CD4-positive, alpha-beta T cell treated with Interleukin-17A for 1 hour (primary cell): ENCODE results near the gene C1QTNF1.

Experiments
- DNase-seq: peaks from one replicate; pipeline ENCODE4 v3.0.0-alpha.2; 2020

The C1QTNF1 gene

DNA sequence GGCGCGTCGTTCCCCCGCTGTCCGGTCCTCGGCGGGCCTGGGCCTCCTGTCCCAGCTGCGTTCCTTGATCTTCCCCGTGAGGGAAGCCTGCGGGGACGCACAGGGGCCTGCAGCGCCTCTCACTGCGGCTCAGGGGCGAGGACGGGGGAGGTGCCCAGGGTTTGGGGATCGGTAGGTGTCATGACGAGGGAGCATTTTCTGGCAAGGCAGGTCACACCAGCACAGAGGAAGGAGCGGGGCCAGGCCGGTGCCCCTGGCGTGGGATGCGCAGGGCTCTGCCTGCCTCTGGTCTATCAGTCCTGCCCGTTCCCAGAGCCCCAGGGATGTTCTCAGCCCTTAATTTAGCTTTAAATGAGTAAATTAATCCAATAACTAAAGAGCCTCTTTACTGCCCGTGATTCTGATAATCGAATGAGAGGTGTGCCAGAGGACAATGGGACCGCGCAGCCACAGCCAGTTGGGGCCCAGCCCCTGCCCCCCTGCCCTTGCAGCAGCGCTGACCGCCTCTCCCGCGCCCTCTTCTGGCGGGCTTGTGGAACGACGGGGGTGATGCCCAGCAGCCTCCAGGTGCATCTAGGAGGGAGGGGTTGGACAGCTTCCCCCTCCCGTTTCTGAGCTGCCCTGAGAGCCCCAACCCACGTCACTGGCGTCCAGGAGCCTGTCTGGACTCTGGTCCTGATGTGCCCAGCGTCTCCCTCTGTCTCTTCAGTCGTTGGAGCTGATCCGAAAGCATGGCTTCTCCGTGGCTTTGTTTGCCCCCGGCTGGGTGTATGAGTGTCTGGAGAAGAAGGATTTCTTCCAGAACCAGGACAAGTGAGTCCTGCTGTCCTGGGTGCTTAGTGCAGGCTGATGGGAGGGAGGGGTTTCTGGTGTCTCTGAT lies 58.6 kb downstream of the C1QTNF1 start:
- DNase-seq, result peak; percentile 55

DNA sequence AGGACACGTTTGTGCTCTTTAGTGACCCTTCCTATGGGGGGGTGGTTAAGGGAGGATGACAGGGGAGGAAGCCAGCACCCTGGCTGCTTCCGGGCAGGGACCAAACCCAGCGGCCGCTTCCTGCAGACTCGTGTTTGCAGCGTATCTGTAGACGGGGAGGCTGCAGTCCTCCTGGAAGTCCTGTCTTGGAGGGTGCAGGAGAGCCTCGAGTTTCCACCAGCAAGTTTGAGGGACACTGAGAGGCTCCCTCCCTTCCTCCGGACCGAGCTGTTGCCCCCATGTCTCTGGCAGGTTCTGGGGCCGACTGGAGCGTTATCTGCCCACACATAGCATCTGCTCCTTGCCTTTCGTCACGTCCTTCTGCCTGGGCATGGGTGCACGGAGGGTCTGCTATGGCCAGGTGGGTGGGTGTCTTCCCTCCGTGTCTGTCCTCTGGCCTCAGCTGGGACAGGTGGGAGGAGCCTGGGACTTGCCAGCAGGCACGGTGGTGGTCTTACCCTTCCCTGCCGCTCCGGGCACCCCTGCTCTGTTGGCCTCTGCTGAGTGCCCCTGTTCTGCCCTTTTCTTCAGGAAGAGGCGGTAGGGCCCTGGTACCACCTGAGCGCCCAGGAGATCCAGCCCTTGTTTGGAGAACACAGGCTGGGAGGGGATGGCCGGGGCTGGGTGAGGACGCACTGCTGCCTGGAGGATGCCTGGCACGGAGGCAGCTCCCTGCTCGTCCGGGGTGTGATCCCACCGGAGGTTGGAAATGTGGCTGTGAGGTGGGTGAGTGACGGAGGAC lies 59.4 kb downstream of the C1QTNF1 start:
- DNase-seq, result no peak

DNA sequence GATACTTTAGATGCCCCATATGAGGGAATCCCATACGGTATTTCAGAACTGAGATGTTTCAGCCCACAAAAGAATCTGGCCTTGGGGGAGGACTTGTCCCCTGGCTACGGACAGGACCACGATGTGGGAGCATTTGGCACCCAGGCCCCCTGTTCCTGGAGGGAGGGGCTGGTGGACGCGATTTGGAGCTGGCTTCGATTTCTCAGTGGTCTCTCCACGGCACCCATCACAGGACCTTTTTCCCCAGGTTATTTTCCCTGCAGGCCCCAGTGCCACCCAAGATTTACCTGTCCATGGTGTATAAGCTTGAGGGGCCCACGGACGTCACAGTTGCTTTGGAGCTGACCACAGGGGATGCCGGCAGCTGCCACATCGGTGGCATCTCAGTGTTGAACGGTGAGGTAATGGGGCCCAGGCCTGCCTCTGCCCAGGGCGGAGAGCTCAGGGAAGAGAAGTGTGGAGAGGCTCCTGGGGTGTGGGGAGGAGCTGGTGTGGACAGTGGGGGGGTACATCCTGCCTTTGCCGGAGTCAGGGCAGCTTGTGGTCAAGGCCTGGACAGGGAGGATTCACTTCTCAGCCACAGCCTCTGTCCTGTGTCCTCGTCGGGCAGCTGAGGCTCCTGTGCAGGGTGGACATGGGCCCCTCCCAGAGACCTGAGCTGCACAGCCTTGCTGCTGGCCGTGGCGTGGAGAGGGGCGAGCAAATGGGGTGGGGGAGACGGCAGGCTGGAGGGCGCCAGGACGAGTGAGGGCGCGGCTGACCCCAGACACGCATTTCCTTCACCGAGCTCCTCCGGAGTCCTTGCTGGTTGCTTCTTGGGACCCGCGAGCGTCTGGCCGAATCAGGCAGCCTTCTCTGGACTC lies 60.6 kb downstream of the C1QTNF1 start:
- no peak for DNase-seq

DNA sequence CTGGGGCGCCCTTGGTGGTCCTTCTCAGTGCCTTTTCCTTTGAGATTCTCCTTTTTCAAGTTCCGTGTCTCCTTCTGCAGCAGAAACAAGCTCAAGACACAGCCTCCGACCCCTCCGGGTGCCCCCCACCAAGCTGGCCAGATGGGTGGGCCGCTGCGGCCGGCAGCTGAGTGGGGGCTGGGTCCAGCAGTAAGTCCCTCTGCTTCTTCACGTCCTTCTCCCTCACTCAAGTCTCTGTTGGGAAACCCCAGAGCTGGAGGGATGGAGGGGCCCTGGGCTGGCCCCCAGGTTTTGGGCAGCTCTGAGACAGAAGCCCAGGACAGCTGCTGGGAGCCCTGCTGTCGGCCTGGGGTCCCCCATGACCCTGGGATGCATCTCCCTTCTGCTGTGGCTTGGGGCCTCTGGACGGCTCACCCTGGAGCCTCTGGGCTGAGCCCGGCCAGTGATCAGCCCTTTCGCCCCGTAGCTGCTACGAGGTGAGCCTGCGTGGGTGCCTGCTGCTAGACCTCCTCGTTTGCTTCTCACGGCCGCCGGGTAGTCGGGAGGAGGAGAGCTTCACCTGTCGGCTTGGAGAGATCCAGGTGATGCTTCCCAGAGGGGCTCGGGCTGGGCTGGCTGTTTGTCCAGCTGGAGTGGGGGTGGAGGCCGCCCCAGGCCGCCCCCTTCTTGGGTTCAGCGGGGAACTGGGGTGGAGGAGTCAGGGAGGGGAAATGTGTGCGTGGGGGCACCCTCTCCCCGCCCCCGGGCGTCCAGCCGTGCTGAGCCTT lies 61.4 kb downstream of the C1QTNF1 start:
- DNase-seq, result no peak

DNA sequence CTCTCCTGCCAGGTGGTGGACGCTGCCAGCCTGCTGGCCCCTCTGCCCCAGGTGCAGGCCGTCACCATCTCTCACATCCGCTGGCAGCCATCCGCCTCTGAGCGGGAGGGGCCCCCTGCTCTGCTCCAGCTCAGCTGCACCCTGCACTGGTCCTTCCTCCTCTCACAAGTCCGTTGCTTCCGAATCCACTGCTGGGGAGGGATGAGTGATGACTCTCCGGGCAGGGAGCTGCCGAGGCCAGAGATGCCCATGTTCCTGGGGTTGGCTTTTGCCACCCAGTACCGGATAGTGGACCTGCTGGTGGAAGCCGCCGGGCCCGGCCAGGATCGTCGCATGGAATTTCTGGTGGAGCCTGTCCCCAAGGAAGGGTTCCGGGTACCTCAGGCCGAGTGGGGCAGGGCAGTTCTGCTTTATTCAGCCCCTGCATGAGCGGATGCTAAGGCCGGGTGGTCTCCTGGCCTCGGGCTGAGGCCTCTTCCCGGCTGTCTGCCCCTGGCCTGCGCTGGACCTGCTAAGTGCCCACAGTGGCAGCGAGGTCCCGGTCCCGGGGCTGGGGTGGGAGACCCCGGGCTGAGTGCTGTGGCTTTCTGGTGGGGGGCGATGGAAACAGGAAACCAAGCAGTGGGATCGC lies 62.1 kb downstream of the C1QTNF1 start:
- no peak for DNase-seq

DNA sequence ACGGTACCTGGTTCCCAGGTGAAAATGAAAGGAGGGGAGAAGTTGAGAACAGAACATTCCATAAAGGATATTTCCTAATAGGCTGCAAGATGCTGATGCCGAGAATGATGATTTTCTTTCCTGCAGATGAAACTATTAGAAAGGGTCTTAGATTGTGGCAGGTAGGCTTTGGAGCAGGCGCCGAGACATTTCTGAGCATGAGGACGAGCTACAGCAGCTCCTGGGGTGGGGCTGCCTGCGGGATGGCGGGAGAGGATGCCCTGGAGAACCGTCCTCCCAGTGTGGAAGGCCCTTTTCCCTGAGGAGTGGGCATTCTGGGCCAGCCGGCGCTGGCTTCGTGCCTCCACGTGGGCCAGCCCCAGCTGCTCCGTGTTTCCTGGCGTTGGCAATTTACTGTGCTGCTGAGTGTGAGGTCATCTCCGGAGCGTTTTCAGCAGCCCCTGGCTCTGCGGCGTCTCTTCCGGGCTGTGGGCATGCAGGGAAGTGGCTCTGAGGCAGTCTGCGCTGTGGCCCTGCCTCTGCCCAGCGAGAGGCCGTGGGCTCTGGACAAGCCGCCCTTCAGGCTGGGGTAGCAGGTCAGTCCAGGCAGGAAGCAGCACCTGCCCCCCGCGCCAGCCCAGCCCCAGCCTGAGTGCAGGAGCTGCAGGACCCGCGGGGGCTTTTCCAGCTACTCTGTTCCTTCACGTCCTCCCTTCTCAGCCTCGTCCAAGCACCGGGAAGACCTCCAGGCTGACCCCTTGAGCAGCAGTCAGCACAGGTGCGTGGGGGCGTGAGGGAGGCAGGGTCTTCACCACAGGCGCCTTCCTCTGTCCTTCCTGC lies 62.8 kb downstream of the C1QTNF1 start:
- DNase-seq, result no peak

DNA sequence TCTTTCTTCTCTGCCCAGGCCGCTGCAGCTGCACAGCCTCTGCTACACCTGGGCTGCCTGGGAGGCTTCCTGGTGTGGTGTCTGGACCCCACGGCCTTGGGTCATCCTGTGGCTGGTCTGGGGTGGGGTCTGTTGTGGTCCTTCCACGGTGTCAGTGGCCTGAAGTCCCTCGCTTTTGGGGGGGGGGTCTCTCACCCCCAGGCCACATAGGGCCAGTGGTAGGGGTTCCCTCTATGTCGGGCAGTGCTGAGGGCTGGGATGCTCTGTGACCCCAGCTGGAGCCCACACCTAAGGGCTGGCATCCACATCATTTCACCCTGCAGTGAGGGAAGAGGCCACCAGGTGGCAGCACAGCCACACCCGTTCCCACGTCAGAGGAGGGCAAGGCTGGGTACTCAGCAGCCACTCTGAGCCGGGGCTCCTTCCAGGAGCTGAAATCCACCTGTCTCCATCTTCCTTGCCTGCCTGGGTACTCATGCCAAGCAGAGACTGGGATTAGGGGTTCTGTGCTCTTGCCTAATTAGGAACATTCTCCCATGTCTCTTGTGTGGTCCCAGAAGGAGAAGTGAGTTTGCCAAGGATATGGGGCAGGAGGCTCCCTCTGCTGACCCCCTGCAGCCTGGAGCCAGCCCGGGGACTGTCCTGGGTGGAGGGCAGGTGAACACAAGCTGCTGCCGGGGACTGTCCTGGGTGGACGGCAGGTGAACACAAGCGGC lies 63.6 kb downstream of the C1QTNF1 start:
- DNase-seq, result peak; percentile 75

DNA sequence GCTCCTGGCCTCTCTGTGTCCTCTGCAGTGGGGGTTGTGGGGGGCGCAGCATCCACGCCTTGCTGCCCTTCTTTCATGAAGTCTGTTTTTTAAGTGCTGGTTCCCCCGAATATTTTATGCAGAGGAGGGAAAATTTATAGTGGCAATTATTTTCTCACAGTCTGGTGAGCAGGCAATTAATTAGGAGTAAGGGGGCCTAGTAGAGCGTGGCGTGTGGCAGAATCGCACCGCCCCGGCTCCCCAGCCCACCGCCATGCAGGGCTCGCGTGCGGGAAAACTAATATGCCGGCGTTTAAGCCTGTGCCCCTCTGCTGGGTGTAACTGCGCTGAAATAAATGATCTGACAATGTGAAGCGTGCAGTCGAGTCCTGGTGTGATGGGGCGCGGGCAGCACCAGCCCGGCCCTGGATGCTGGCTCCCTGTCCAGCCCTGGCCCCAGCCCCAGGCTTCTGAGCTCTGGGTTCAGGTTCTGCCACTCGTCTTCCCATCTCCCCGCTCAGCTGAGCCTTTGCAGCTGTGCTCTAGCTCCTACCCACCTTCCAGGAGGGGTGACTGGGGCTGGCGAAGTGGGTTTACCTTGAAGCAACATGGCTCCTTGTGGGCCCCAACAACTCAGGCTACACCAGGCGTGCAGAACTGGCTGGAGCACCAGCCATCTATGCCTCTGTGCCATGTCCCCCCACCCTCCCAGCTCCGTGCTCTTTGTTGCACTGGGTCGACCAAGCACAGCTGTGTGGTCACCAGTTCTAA lies 64.5 kb downstream of the C1QTNF1 start:
- no peak for DNase-seq

DNA sequence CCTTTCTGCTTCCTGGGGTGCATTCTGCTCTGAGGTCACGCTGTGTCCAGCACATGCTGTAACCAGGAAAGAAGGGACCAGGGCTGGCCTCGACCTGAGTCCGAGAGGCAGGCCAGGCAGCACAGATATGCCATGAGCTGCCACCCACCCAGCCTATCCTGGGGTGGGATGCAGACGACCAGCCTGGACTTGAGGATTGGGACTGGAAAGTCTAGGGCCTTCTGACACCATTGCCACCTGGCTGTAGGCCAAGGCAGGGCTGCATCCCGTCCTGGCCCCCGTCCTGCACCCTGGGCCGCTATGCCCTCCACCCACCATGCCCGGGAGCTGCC lies 65.0 kb downstream of the C1QTNF1 start:
- DNase-seq, result no peak

DNA sequence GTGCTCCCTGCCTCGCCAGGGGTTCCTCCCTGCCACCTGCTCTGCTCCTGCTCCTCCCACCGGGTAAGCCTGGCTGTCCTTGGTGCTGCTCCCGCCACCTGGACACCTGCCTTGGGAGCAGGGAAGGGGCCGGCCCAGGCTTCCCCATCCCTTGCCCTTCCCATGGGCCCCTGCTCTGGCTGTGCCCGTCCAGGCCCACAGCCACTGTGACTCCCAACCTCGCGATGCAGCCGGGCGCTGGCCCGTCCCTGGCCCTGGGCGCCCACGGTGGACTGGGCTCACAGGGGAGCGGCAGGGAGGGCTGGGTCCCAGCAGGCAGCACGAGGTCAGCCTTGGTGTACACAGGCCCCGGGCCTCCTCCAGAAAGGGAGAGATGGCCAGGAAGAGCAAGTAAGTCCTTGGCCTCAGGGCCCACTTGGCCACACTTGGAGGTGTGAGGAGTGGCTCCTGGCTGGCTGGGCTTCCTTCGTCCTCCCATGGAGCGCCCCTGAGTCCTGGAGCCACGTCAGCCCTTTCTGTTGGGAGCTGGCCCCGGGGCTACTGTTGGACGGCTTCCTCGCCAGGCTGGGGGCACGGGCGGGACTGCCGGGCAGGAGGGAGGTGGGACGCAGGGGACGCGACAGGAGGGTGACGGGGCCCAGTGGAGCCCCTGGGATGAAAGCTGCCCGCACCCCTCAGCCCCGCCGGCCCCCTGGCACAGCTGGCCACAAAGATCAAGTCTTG lies 65.9 kb downstream of the C1QTNF1 start:
- no peak for DNase-seq

DNA sequence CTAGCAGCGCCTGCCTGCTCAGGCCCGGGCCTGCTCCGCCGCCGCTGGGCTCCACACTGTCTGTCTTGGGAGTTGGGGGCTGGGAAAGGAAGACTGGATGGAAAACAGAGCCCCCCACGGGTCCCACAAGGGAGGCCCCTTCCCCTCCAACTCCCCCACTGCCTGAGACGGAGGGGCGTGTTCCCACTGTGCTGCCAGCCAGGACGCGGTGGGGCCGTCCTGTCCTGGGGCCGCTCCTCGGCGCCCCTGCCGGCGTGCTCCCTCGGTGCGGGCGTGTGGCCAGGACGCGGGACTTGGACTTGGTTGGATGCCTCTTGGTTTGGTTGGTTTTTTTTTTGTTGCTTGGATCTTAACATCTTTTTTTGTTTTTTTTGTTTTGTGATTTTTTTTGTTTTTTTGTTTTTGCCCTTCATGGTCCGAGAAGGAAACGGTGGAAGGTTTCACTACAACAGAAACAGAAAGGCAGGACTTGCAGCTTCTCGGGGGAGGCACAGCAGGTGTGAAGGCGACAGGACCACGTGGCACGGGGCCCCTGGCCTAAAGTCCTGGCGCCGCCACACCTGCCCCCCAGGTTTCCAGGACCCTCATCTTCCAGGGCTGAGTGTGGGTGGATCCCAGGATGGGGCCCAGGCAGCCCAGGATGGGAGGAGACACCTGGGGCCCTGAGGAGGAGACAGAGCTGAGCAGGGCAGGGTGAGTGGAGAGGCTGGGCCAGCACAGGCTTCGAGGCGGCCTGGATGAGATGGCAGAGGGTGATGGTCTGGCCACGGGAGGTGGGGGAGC lies 66.7 kb downstream of the C1QTNF1 start:
- no peak for DNase-seq

DNA sequence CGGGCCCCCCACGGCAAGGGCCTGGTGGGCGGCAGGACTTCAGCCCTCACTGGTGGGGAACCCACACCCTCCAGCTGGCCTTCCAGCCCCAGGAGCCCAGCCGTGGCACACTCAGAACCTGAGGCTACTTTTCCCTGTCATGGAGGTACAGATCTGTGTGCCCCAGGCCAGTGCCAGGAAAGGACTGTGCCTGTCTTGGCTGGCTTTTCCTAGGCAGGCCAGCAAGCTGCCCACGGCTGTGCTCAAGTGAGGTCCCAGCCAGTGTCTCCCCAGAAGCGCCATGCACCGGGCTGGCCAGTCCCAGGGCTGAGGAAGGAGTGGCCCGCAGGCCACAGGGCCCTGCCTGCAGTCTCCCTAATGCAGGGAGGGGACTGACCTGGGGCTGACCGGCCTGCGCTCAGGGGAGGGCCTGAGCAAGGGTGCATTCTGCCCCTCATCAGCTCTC lies 67.3 kb downstream of the C1QTNF1 start:
- no peak for DNase-seq

DNA sequence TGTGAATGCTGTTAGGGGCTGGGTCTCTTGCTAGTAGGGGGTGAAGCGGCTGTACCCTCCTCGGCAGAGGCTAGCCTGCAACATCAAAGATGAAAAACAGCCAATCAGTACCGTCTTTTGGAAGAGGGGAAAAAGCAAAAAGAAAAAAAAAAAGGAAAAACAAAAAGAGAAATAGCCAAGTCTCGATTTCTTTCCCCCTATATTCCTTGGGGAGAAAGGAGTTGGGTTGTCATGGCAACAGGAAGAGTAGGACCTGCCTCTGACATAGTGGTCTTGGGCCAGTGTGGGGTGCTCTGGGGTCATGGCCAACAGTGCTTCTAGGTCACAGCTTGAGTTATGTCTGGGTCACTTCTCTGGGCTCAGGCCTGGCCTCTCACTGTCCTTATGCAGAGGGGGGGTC lies 68.6 kb downstream of the C1QTNF1 start:
- DNase-seq, result no peak

DNA sequence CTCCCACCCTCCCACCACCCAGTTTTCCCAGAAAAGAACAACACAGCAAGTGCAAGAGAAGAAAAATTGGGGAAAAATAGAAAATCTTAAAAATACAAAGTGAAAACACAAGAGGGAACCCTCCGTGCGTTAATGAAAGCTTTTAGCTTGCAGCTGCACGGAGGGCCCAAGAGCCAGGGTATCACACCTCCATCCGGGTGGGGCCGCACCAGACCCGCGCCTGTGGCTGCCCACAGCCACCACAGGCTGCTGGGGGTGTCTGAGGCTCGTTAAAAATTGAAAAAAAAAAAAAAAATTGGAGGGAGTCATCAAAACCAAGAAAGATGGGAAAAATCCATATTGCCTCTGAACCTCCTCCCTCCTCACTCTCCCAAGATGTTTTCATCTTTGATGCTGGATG lies 69.3 kb downstream of the C1QTNF1 start:
- no peak for DNase-seq

DNA sequence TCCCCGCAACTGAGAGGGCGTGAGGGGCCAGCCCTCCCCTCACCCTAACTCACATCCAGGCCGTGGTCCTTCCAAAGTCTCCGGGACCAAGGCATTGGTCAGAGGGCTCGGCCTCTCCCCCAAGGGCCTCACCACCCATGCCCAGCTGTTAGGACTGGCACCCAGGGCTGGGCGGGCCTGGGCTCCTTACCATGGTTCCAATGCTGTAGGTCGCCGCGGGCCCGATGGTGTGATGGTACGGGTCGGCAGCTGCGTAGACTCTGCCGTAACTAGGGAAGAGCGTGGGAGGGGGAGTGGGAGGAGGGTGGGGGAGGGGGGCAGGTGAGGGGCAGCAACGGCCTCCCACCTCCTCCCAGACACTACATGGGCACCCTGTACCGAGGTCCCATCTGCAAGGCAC lies 70.3 kb downstream of the C1QTNF1 start:
- DNase-seq, result no peak

DNA sequence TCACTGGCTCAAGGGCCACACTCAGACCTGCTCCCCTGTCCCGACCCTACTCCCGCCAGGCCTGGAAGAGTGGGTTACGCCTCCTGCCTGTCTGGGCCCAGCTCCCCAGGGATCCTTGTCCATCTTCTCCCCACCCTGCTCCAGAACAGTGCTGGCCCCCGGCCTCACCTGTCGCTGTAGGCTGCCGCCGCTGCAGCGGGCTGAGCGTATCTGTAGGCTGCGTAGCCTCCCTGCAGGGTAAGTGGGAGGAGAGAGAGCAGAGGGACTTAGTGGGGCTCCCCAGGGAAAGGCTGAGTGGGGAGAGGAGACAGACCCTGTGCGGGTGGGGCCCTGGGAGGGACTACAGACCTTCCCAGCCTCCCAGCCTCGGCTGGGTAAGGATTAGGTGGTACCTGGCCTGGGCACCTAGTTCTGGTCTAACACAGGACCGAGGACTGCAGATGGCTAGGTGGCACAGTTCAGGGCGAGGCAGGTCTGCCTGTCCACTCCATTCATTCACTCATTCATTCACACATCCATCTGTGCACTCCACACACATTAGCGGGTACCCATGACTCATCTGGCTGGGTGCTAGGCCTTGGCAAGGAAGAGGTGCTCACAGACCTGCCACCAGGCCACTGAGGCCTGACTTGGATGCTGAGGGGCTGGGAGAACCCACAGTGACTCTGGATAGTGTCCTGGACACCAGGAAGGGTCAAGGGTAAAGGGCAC lies 71.5 kb downstream of the C1QTNF1 start:
- no peak for DNase-seq

DNA sequence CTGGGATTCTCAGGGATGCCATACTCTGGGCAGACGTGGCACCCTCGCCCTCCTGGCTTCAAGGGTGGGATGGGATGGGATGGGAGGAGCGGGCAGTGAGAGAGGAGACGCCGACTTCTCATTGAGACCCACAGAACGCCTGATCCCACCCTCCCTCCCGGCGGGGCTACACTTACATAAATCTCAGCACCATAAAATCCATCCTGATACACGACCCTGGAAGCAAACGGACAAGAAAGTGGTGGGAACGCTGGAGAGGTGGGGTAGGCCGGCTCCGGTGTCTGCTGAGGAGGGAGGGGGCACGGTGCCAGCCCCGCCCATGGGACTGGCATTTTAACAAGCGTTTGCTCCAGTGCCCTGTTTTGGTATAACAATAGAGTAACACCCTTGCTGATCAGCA lies 72.5 kb downstream of the C1QTNF1 start:
- no peak for DNase-seq
